HCT116 (cell line): Measurements from ENCODE around the gene URB1. TPM values are rescaled to one million over a fixed set of nuclear protein-coding genes. Genes with fewer than 3 reads are reported as not detected.

ENCODE experiments used
- ATAC-seq: fragments of 200-7000 bp; cut with Tn5 transposase; 2 replicates; pipeline ENCODE4 v1.9.1; 2020; ENCODE audit warnings: mild to moderate bottlenecking, moderate library complexity
- BruUV-seq: library from RNA; stranded (reverse); fragments of 400-500 nt; replicated peaks from 2 replicates; lab custom pipeline; 2021; lab: Mats Ljungman, UMichigan
- CTCF ChIA-PET: fragments of 300-600 bp; sonication (Branson Sonifier 250); formaldehyde crosslinking; loops from one replicate; lab custom pipeline; 2021; ENCODE audit warnings: antibody characterized with exemption; lab: Charles Lee
- POLR2A ChIA-PET: fragments of 300-600, 350-600 bp; sonication (Branson Sonifier 250); formaldehyde crosslinking; loops from one replicate; lab custom pipeline; 2021; ENCODE audit warnings: antibody characterized with exemption; lab: Charles Lee
- RAD21 ChIA-PET, 2 experiments: fragments of 300-600 bp; sonication (Branson Sonifier 250); formaldehyde crosslinking; loops; one replicate each; lab custom pipeline; 2023; ENCODE audit warnings: low total read pairs in 2 of 2; ENCODE audit not compliant: uncharacterized antibody in 2 of 2, unreplicated experiment in 2 of 2, low non-redundant PET in 1 of 2; lab: Charles Lee
- DNase-seq: peaks from one replicate; pipeline ENCODE4 v3.0.0-alpha.2; 2010; ENCODE audit warnings: low read depth, low spot score
- H2AFZ ChIP-seq: fragments of 200-600 bp; shearing (Covaris generic), sonication (generic); 2 replicates; pipeline ENCODE4 v1.6.1; 2017; ENCODE audit warnings: low read depth, mixed run types, mixed read lengths, antibody characterized with exemption, low read length; ENCODE audit not compliant: poor library complexity, severe bottlenecking
- H3K27ac ChIP-seq: 2 replicates; pipeline ENCODE4 v1.5.1; 2012; ENCODE audit warnings: low read depth, low read length
- H3K27me3 ChIP-seq: fragments of 200-600 bp; sonication (generic); 2 replicates; pipeline ENCODE4 v1.6.1; 2016; ENCODE audit warnings: mixed run types, low read length, mixed read lengths; ENCODE audit not compliant: insufficient read depth
- H3K36me3 ChIP-seq, 2 experiments: fragments of 200-500 bp in 1 of 2; fragments of 200-600 bp in 1 of 2; sonication (Bioruptor generic) in 1 of 2; sonication (generic) in 1 of 2; 2 replicates each; pipeline versions ENCODE4 v1.5.1 to v1.6.1; 2014 to 2016; ENCODE audit warnings: low read length in 2 of 2, inconsistent platforms in 1 of 2, mixed read lengths in 1 of 2, mixed run types in 1 of 2; ENCODE audit not compliant: insufficient read depth in 2 of 2, control insufficient read depth in 1 of 2
- H3K4me1 ChIP-seq, 2 experiments: fragments of 200-600 bp in 1 of 2; sonication (generic) in 1 of 2; 2 replicates each; pipeline versions ENCODE4 v1.5.1 to v1.6.1; 2012 to 2017; ENCODE audit warnings: low read length in 2 of 2, inconsistent platforms in 1 of 2, mild to moderate bottlenecking in 1 of 2, mixed read lengths in 1 of 2, mixed run types in 1 of 2, moderate library complexity in 1 of 2; ENCODE audit not compliant: insufficient read depth in 2 of 2, control insufficient read depth in 1 of 2
- H3K4me2 ChIP-seq: fragments of 200-600 bp; sonication (generic); 2 replicates; pipeline ENCODE4 v1.6.1; 2017; ENCODE audit warnings: mixed run types, low read length, mixed read lengths
- H3K4me3 ChIP-seq, 2 experiments: fragments of 200-600 bp in 1 of 2; sonication (generic) in 1 of 2; replicated peaks in 1 of 2; 2 replicates each; pipeline ENCODE4 v1.5.1; 2011 to 2016; ENCODE audit warnings: low read length in 2 of 2, control low read depth in 1 of 2, low read depth in 1 of 2, mild to moderate bottlenecking in 1 of 2, mixed read lengths in 1 of 2, mixed run types in 1 of 2
- H3K79me2 ChIP-seq: fragments of 200-600 bp; sonication (generic); 2 replicates; pipeline ENCODE4 v1.6.1; 2017; ENCODE audit warnings: mild to moderate bottlenecking, mixed run types, low read length, moderate library complexity, mixed read lengths; ENCODE audit not compliant: insufficient read depth
- H3K9ac ChIP-seq: fragments of 200-600 bp; sonication (generic); 2 replicates; pipeline ENCODE4 v1.6.1; 2016; ENCODE audit warnings: low read length, mixed read lengths
- H3K9me2 ChIP-seq: fragments of 200-600 bp; sonication (generic), shearing (Covaris generic); 2 replicates; pipeline ENCODE4 v1.6.1; 2017; ENCODE audit warnings: mixed run types, mild to moderate bottlenecking, moderate library complexity; ENCODE audit not compliant: insufficient read depth
- H3K9me3 ChIP-seq, 2 experiments: fragments of 200-500 bp in 1 of 2; fragments of 200-600 bp in 1 of 2; sonication (Bioruptor generic) in 1 of 2; sonication (generic) in 1 of 2; 2 replicates each; pipeline ENCODE4 v1.6.1; 2014 to 2017; ENCODE audit warnings: low read length in 2 of 2, mixed read lengths in 2 of 2, inconsistent platforms in 1 of 2, low read depth in 1 of 2, mild to moderate bottlenecking in 1 of 2, mixed run types in 1 of 2, moderate library complexity in 1 of 2; ENCODE audit not compliant: control insufficient read depth in 1 of 2, insufficient read depth in 1 of 2
- H4K20me1 ChIP-seq: fragments of 200-600 bp; sonication (generic), shearing (Covaris generic); 2 replicates; pipeline ENCODE4 v1.6.1; 2017; ENCODE audit warnings: mixed run types, mild to moderate bottlenecking, moderate library complexity; ENCODE audit not compliant: insufficient read depth
- ATF3 ChIP-seq: IDR thresholded peaks from 2 replicates; pipeline ENCODE4 v1.6.1; 2012
- CBX3 ChIP-seq: IDR thresholded peaks from 2 replicates; pipeline ENCODE4 v1.6.1; 2012; ENCODE audit warnings: low read depth
- CEBPB ChIP-seq: IDR thresholded peaks from 2 replicates; pipeline ENCODE4 v1.6.1; 2012; ENCODE audit warnings: low read depth
- CTCF ChIP-seq, 3 experiments: fragments of 200-600 bp in 1 of 3; sonication (generic) in 1 of 3; IDR thresholded peaks in 2 of 3; conservative IDR thresholded peaks in 1 of 3; 2 replicates each; pipeline ENCODE4 v1.5.1; 2012 to 2017; ENCODE audit warnings: low read depth in 2 of 3, low read length in 2 of 3, antibody characterized with exemption in 1 of 3, borderline replicate concordance in 1 of 3, control low read depth in 1 of 3, mild to moderate bottlenecking in 1 of 3, mixed read lengths in 1 of 3, mixed run types in 1 of 3, moderate library complexity in 1 of 3; ENCODE audit not compliant: insufficient read depth in 1 of 3
- EGR1 ChIP-seq: IDR thresholded peaks from 2 replicates; pipeline ENCODE4 v1.6.1; 2012; ENCODE audit warnings: low read depth
- ELF1 ChIP-seq: IDR thresholded peaks from 2 replicates; pipeline ENCODE4 v1.6.1; 2012; ENCODE audit warnings: low read depth, borderline replicate concordance
- EZH2phosphoT487 ChIP-seq: fragments of 200-600 bp; IDR thresholded peaks from 2 replicates; pipeline ENCODE4 v1.6.1; 2018; ENCODE audit warnings: antibody characterized with exemption, borderline replicate concordance
- FOSL1 ChIP-seq: IDR thresholded peaks from 2 replicates; pipeline ENCODE4 v1.6.1; 2012; ENCODE audit warnings: low read depth
- JUND ChIP-seq: IDR thresholded peaks from 2 replicates; pipeline ENCODE4 v1.6.1; 2012
- POLR2A ChIP-seq: IDR thresholded peaks from 2 replicates; pipeline ENCODE4 v1.7.0; 2011; ENCODE audit warnings: borderline replicate concordance; ENCODE audit not compliant: insufficient read depth, insufficient read length; ENCODE audit errors: extremely low read depth
- RAD21 ChIP-seq: IDR thresholded peaks from 2 replicates; pipeline ENCODE4 v1.6.1; 2012; ENCODE audit warnings: low read depth, mild to moderate bottlenecking
- SIN3A ChIP-seq: IDR thresholded peaks from 2 replicates; pipeline ENCODE4 v1.6.1; 2012; ENCODE audit warnings: low read depth
- SRF ChIP-seq: IDR thresholded peaks from 2 replicates; pipeline ENCODE4 v1.6.1; 2012; ENCODE audit warnings: low read depth
- TCF7L2 ChIP-seq: IDR thresholded peaks from 2 replicates; pipeline ENCODE4 v1.7.0; 2011; ENCODE audit warnings: borderline replicate concordance, inconsistent platforms; ENCODE audit not compliant: insufficient read depth, insufficient read length; ENCODE audit errors: extremely low read depth
- YY1 ChIP-seq: IDR thresholded peaks from 2 replicates; pipeline ENCODE4 v1.6.1; 2011; ENCODE audit warnings: low read length, low read depth, moderate library complexity, mild to moderate bottlenecking; ENCODE audit not compliant: insufficient replicate concordance; ENCODE audit errors: extremely low read depth
- ZFX ChIP-seq: fragments of 450-650 bp; IDR thresholded peaks from 2 replicates; pipeline ENCODE4 v1.6.1; 2017
- ZNF274 ChIP-seq: fragments of 200-500 bp; sonication (Bioruptor generic); IDR thresholded peaks from 2 replicates; pipeline ENCODE4 v1.6.1; 2014; ENCODE audit warnings: mild to moderate bottlenecking, low read depth, low read length, inconsistent platforms
- intact Hi-C: fragments of 100-400 bp; cut with micrococcal nuclease; formaldehyde crosslinking; loops from 2 replicates; pipeline ENCODE4 v1.10.0; 2022
- total RNA-seq: library from RNA; stranded (reverse); gene quantifications from one replicate; pipeline ENCODE4 v1.2.1, GENCODE V29; 2021; ENCODE audit not compliant: unreplicated experiment
- TF ChIP-seq, protein P1 (sequence below): IDR thresholded peaks from 2 replicates; pipeline ENCODE4 v1.6.1; 2012
- TF ChIP-seq, protein P2 (sequence below): IDR thresholded peaks from 2 replicates; pipeline ENCODE4 v1.6.1; 2012; ENCODE audit warnings: low read depth

URB1 gene
- total RNA-seq, 1 experiment from 2014 or later: 28.3 TPM

DNA sequence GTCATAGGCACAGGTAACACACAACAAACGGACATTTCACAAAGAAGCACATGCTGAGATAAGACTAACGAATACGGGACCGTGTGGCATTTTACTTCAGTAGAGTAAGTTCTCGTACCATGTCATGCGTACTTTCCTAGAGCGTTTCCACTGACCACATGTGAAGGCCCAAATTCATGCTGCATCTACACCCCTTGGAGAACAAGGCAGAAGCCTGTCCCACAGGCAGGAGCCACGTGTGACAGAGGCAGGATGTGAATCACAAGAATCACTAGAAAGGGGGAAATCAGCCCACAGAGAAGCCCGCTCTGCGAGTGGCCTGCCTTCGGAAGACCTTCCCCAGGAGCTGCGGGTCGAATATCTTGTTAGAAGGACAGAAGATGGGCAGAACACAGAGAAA, 41.8 kb downstream of the URB1 start:
- Histone ChIP-seq H4K20me1 (no peaks in the 10 kb centered on the region), H3K9me2 (no peaks in the 10 kb centered on the region), H3K79me2 (peaks cover 27% of the 10 kb centered on the region; the same call in 1 of the 2 replicates), H3K9ac (no peak overlapping the region), H3K36me3 (peaks cover 71 to 82% of the 10 kb centered on the region in 2 experiments), H3K27ac (no peak overlapping the region), H3K9me3 (no peaks in the 10 kb centered on the region; a peak in 1 of 4 replicates), H3K27me3 (no peaks in the 10 kb centered on the region), H3K4me3 (no peak overlapping the region), H3K4me1 (no peaks in the 10 kb centered on the region), H2AFZ (no peak overlapping the region), H3K4me2 (no peak overlapping the region)
- no peak for ATAC-seq
- POLR2A ChIA-PET: no interaction called here
- no TSS peak for BruUV-seq
- RAD21 ChIA-PET: no interaction called here
- no peak for DNase-seq
- TF ChIP-seq, protein P1, sequence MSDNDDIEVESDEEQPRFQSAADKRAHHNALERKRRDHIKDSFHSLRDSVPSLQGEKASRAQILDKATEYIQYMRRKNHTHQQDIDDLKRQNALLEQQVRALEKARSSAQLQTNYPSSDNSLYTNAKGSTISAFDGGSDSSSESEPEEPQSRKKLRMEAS: no peak
- TF ChIP-seq ELF1 (no peak), CEBPB (no peak), ZNF274 (no peak), TCF7L2 (no peak), FOSL1 (no peak), EGR1 (no peak), JUND (no peak), EZH2phosphoT487 (no peak), YY1 (no peak), POLR2A (no peak), SRF (no peak), ZFX (no peak), CTCF (IDR thresholded peaks at IDR 0.05 in 2 of 3, conservative IDR thresholded peaks at IDR 0.05 in 1 of 3; ENCODE audit: borderline replicate concordance in 1 of 3, insufficient read depth in 1 of 3, low read depth in 2 of 3, low read length in 2 of 3) (no peak), ATF3 (no peak), RAD21 (no peak), SIN3A (no peak), CBX3 (no peak)
- TF ChIP-seq, protein P2, sequence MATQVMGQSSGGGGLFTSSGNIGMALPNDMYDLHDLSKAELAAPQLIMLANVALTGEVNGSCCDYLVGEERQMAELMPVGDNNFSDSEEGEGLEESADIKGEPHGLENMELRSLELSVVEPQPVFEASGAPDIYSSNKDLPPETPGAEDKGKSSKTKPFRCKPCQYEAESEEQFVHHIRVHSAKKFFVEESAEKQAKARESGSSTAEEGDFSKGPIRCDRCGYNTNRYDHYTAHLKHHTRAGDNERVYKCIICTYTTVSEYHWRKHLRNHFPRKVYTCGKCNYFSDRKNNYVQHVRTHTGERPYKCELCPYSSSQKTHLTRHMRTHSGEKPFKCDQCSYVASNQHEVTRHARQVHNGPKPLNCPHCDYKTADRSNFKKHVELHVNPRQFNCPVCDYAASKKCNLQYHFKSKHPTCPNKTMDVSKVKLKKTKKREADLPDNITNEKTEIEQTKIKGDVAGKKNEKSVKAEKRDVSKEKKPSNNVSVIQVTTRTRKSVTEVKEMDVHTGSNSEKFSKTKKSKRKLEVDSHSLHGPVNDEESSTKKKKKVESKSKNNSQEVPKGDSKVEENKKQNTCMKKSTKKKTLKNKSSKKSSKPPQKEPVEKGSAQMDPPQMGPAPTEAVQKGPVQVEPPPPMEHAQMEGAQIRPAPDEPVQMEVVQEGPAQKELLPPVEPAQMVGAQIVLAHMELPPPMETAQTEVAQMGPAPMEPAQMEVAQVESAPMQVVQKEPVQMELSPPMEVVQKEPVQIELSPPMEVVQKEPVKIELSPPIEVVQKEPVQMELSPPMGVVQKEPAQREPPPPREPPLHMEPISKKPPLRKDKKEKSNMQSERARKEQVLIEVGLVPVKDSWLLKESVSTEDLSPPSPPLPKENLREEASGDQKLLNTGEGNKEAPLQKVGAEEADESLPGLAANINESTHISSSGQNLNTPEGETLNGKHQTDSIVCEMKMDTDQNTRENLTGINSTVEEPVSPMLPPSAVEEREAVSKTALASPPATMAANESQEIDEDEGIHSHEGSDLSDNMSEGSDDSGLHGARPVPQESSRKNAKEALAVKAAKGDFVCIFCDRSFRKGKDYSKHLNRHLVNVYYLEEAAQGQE: no peak
- intact Hi-C loops: no loop called here
- CTCF ChIA-PET: no interaction called here
